ENCODE data around the gene DNAJC22. TPM values are rescaled to one million over a fixed set of nuclear protein-coding genes. Genes with fewer than 3 reads are reported as not detected.
"Not testable (repeated sequence)": the region's sequence is repeated elsewhere in the genome, so short reads cannot be mapped to it uniquely, and the experiment has no call there.

Gene DNAJC22
- total and polyA plus RNA-seq, 2 donors from 2014 or later: 15.1 to 16.2 TPM

GRCh38 chr12:49309386-49309785 is 37.3 kb upstream of the DNAJC22 start:
- intact Hi-C loops (cut with DNase I): no loop called here
- Histone ChIP-seq H3K36me3 (ENCODE audit: control insufficient read depth in 2 of 3, insufficient read depth in 3 of 3, low read length in 3 of 3) (no peaks in the 10 kb centered on the region), H3K4me1 (ENCODE audit: control insufficient read depth in 2 of 3, insufficient read depth in 2 of 3, low read depth in 1 of 3, low read length in 3 of 3) (no peaks in the 10 kb centered on the region), H3K27ac (ENCODE audit: low read depth in 2 of 2, low read length in 2 of 2) (no peak overlapping the region), H3K27me3 (ENCODE audit: control insufficient read depth, insufficient read depth, low read length) (no peaks in the 10 kb centered on the region), H3K9me3 (ENCODE audit: control insufficient read depth in 2 of 3, insufficient read depth in 1 of 3, low read length in 3 of 3) (no peaks in the 10 kb centered on the region), H3K9ac (ENCODE audit: low read length in 3 of 3) (no peak overlapping the region), H3K4me3 (ENCODE audit: low read length in 3 of 3) (no peak overlapping the region)
- peak in 3 of 5 donors; percentile 45 to 68 (median 61) for DNase-seq
- no peak for FAIRE-seq
- TF ChIP-seq CTCF (IDR thresholded peaks at IDR 0.05; ENCODE audit: borderline replicate concordance, extremely low read depth, insufficient read depth): no peak

- H3K4me1 ChIP-seq (ENCODE audit: control insufficient read depth in 2 of 3, insufficient read depth in 2 of 3, low read depth in 1 of 3, low read length in 3 of 3); H3K9me3 ChIP-seq (ENCODE audit: control insufficient read depth in 2 of 3, insufficient read depth in 1 of 3, low read length in 3 of 3); intact Hi-C loops (cut with DNase I); H3K4me3 ChIP-seq (ENCODE audit: low read length in 3 of 3); H3K27ac ChIP-seq (ENCODE audit: low read depth in 2 of 2, low read length in 2 of 2); FAIRE-seq; H3K27me3 ChIP-seq (ENCODE audit: control insufficient read depth, insufficient read depth, low read length); DNase-seq; H3K36me3 ChIP-seq (ENCODE audit: control insufficient read depth in 2 of 3, insufficient read depth in 3 of 3, low read length in 3 of 3); H3K9ac ChIP-seq (ENCODE audit: low read length in 3 of 3): not testable (repeated sequence)
These were observed 36.2 kb upstream of the DNAJC22 start for GRCh38 chr12:49310451-49311000.

- no peak overlapping the region for H3K4me3 ChIP-seq (ENCODE audit: low read length in 3 of 3)
- no peaks in the 10 kb centered on the region for H3K36me3 ChIP-seq (ENCODE audit: control insufficient read depth in 2 of 3, insufficient read depth in 3 of 3, low read length in 3 of 3)
- no peak for DNase-seq
- intact Hi-C loops (cut with DNase I): no loop called here
- H3K27me3 ChIP-seq (ENCODE audit: control insufficient read depth, insufficient read depth, low read length): no peaks in the 10 kb centered on the region
- no peaks in the 10 kb centered on the region for H3K4me1 ChIP-seq (ENCODE audit: control insufficient read depth in 2 of 3, insufficient read depth in 2 of 3, low read depth in 1 of 3, low read length in 3 of 3)
- no peaks in the 10 kb centered on the region for H3K9me3 ChIP-seq (ENCODE audit: control insufficient read depth in 2 of 3, insufficient read depth in 1 of 3, low read length in 3 of 3)
- FAIRE-seq: no peak
- H3K27ac ChIP-seq (ENCODE audit: low read depth in 2 of 2, low read length in 2 of 2): no peak overlapping the region
- H3K9ac ChIP-seq (ENCODE audit: low read length in 3 of 3): no peak overlapping the region
- TF ChIP-seq CTCF (IDR thresholded peaks at IDR 0.05; ENCODE audit: borderline replicate concordance, extremely low read depth, insufficient read depth): no peak
These were observed 31.9 kb upstream of the DNAJC22 start for GRCh38 chr12:49314811-49315210.

- H3K4me1 ChIP-seq (ENCODE audit: control insufficient read depth in 2 of 3, insufficient read depth in 2 of 3, low read depth in 1 of 3, low read length in 3 of 3); intact Hi-C loops (cut with DNase I); DNase-seq; H3K9me3 ChIP-seq (ENCODE audit: control insufficient read depth in 2 of 3, insufficient read depth in 1 of 3, low read length in 3 of 3); H3K9ac ChIP-seq (ENCODE audit: low read length in 3 of 3); FAIRE-seq; H3K4me3 ChIP-seq (ENCODE audit: low read length in 3 of 3); H3K27me3 ChIP-seq (ENCODE audit: control insufficient read depth, insufficient read depth, low read length); H3K27ac ChIP-seq (ENCODE audit: low read depth in 2 of 2, low read length in 2 of 2); H3K36me3 ChIP-seq (ENCODE audit: control insufficient read depth in 2 of 3, insufficient read depth in 3 of 3, low read length in 3 of 3): not testable (repeated sequence)
These were observed 29.6 kb upstream of the DNAJC22 start for GRCh38 chr12:49317118-49317517.

GRCh38 chr12:49320411-49321103 is 26.1 kb upstream of the DNAJC22 start:
- DNase-seq; intact Hi-C loops (cut with DNase I); FAIRE-seq: not testable (repeated sequence)

More at GRCh38 chr12:49320411-49321103, 26.1 kb upstream of the DNAJC22 start:
- not testable (repeated sequence) for H3K4me3 ChIP-seq (ENCODE audit: low read length in 3 of 3); H3K4me1 ChIP-seq (ENCODE audit: control insufficient read depth in 2 of 3, insufficient read depth in 2 of 3, low read depth in 1 of 3, low read length in 3 of 3); H3K9me3 ChIP-seq (ENCODE audit: control insufficient read depth in 2 of 3, insufficient read depth in 1 of 3, low read length in 3 of 3); H3K27me3 ChIP-seq (ENCODE audit: control insufficient read depth, insufficient read depth, low read length); H3K36me3 ChIP-seq (ENCODE audit: control insufficient read depth in 2 of 3, insufficient read depth in 3 of 3, low read length in 3 of 3); H3K9ac ChIP-seq (ENCODE audit: low read length in 3 of 3); H3K27ac ChIP-seq (ENCODE audit: low read depth in 2 of 2, low read length in 2 of 2)
